HCT116 (cell line): ENCODE results near the gene CIRBP. TPM values are rescaled to one million over a fixed set of nuclear protein-coding genes. Genes with fewer than 3 reads are reported as not detected.

ENCODE experiments used
- ATAC-seq: fragments of 200-7000 bp; cut with Tn5 transposase; 2 replicates; pipeline ENCODE4 v1.9.1; 2020; ENCODE audit warnings: mild to moderate bottlenecking, moderate library complexity
- BruUV-seq: library from RNA; stranded (reverse); fragments of 400-500 nt; replicated peaks from 2 replicates; lab custom pipeline; 2021; lab: Mats Ljungman, UMichigan
- CTCF ChIA-PET: fragments of 300-600 bp; sonication (Branson Sonifier 250); formaldehyde crosslinking; loops from one replicate; lab custom pipeline; 2021; ENCODE audit warnings: antibody characterized with exemption; lab: Charles Lee
- POLR2A ChIA-PET: fragments of 300-600, 350-600 bp; sonication (Branson Sonifier 250); formaldehyde crosslinking; loops from one replicate; lab custom pipeline; 2021; ENCODE audit warnings: antibody characterized with exemption; lab: Charles Lee
- RAD21 ChIA-PET, 2 experiments: fragments of 300-600 bp; sonication (Branson Sonifier 250); formaldehyde crosslinking; loops; one replicate each; lab custom pipeline; 2023; ENCODE audit warnings: low total read pairs in 2 of 2; ENCODE audit not compliant: uncharacterized antibody in 2 of 2, unreplicated experiment in 2 of 2, low non-redundant PET in 1 of 2; lab: Charles Lee
- DNase-seq: peaks from one replicate; pipeline ENCODE4 v3.0.0-alpha.2; 2010; ENCODE audit warnings: low read depth, low spot score
- H2AFZ ChIP-seq: fragments of 200-600 bp; shearing (Covaris generic), sonication (generic); 2 replicates; pipeline ENCODE4 v1.6.1; 2017; ENCODE audit warnings: low read depth, mixed run types, mixed read lengths, antibody characterized with exemption, low read length; ENCODE audit not compliant: poor library complexity, severe bottlenecking
- H3K27ac ChIP-seq: 2 replicates; pipeline ENCODE4 v1.5.1; 2012; ENCODE audit warnings: low read depth, low read length
- H3K27me3 ChIP-seq: fragments of 200-600 bp; sonication (generic); 2 replicates; pipeline ENCODE4 v1.6.1; 2016; ENCODE audit warnings: mixed run types, low read length, mixed read lengths; ENCODE audit not compliant: insufficient read depth
- H3K36me3 ChIP-seq, 2 experiments: fragments of 200-500 bp in 1 of 2; fragments of 200-600 bp in 1 of 2; sonication (Bioruptor generic) in 1 of 2; sonication (generic) in 1 of 2; 2 replicates each; pipeline versions ENCODE4 v1.5.1 to v1.6.1; 2014 to 2016; ENCODE audit warnings: low read length in 2 of 2, inconsistent platforms in 1 of 2, mixed read lengths in 1 of 2, mixed run types in 1 of 2; ENCODE audit not compliant: insufficient read depth in 2 of 2, control insufficient read depth in 1 of 2
- H3K4me1 ChIP-seq, 2 experiments: fragments of 200-600 bp in 1 of 2; sonication (generic) in 1 of 2; 2 replicates each; pipeline versions ENCODE4 v1.5.1 to v1.6.1; 2012 to 2017; ENCODE audit warnings: low read length in 2 of 2, inconsistent platforms in 1 of 2, mild to moderate bottlenecking in 1 of 2, mixed read lengths in 1 of 2, mixed run types in 1 of 2, moderate library complexity in 1 of 2; ENCODE audit not compliant: insufficient read depth in 2 of 2, control insufficient read depth in 1 of 2
- H3K4me2 ChIP-seq: fragments of 200-600 bp; sonication (generic); 2 replicates; pipeline ENCODE4 v1.6.1; 2017; ENCODE audit warnings: mixed run types, low read length, mixed read lengths
- H3K4me3 ChIP-seq, 2 experiments: fragments of 200-600 bp in 1 of 2; sonication (generic) in 1 of 2; replicated peaks in 1 of 2; 2 replicates each; pipeline ENCODE4 v1.5.1; 2011 to 2016; ENCODE audit warnings: low read length in 2 of 2, control low read depth in 1 of 2, low read depth in 1 of 2, mild to moderate bottlenecking in 1 of 2, mixed read lengths in 1 of 2, mixed run types in 1 of 2
- H3K79me2 ChIP-seq: fragments of 200-600 bp; sonication (generic); 2 replicates; pipeline ENCODE4 v1.6.1; 2017; ENCODE audit warnings: mild to moderate bottlenecking, mixed run types, low read length, moderate library complexity, mixed read lengths; ENCODE audit not compliant: insufficient read depth
- H3K9ac ChIP-seq: fragments of 200-600 bp; sonication (generic); 2 replicates; pipeline ENCODE4 v1.6.1; 2016; ENCODE audit warnings: low read length, mixed read lengths
- H3K9me2 ChIP-seq: fragments of 200-600 bp; sonication (generic), shearing (Covaris generic); 2 replicates; pipeline ENCODE4 v1.6.1; 2017; ENCODE audit warnings: mixed run types, mild to moderate bottlenecking, moderate library complexity; ENCODE audit not compliant: insufficient read depth
- H3K9me3 ChIP-seq, 2 experiments: fragments of 200-500 bp in 1 of 2; fragments of 200-600 bp in 1 of 2; sonication (Bioruptor generic) in 1 of 2; sonication (generic) in 1 of 2; 2 replicates each; pipeline ENCODE4 v1.6.1; 2014 to 2017; ENCODE audit warnings: low read length in 2 of 2, mixed read lengths in 2 of 2, inconsistent platforms in 1 of 2, low read depth in 1 of 2, mild to moderate bottlenecking in 1 of 2, mixed run types in 1 of 2, moderate library complexity in 1 of 2; ENCODE audit not compliant: control insufficient read depth in 1 of 2, insufficient read depth in 1 of 2
- H4K20me1 ChIP-seq: fragments of 200-600 bp; sonication (generic), shearing (Covaris generic); 2 replicates; pipeline ENCODE4 v1.6.1; 2017; ENCODE audit warnings: mixed run types, mild to moderate bottlenecking, moderate library complexity; ENCODE audit not compliant: insufficient read depth
- CEBPB ChIP-seq: IDR thresholded peaks from 2 replicates; pipeline ENCODE4 v1.6.1; 2012; ENCODE audit warnings: low read depth
- ELF1 ChIP-seq: IDR thresholded peaks from 2 replicates; pipeline ENCODE4 v1.6.1; 2012; ENCODE audit warnings: low read depth, borderline replicate concordance
- EZH2 ChIP-seq: fragments of 200-600 bp; sonication (generic); IDR thresholded peaks from 2 replicates; pipeline ENCODE4 v1.6.1; 2017; ENCODE audit warnings: antibody characterized with exemption, mixed run types
- RAD21 ChIP-seq: IDR thresholded peaks from 2 replicates; pipeline ENCODE4 v1.6.1; 2012; ENCODE audit warnings: low read depth, mild to moderate bottlenecking
- SRF ChIP-seq: IDR thresholded peaks from 2 replicates; pipeline ENCODE4 v1.6.1; 2012; ENCODE audit warnings: low read depth
- TCF7L2 ChIP-seq: IDR thresholded peaks from 2 replicates; pipeline ENCODE4 v1.7.0; 2011; ENCODE audit warnings: borderline replicate concordance, inconsistent platforms; ENCODE audit not compliant: insufficient read depth, insufficient read length; ENCODE audit errors: extremely low read depth
- intact Hi-C: fragments of 100-400 bp; cut with micrococcal nuclease; formaldehyde crosslinking; loops from 2 replicates; pipeline ENCODE4 v1.10.0; 2022
- total RNA-seq: library from RNA; stranded (reverse); gene quantifications from one replicate; pipeline ENCODE4 v1.2.1, GENCODE V29; 2021; ENCODE audit not compliant: unreplicated experiment
- TF ChIP-seq, protein P1 (sequence below), 3 experiments: fragments of 200-600 bp in 1 of 3; sonication (generic) in 1 of 3; IDR thresholded peaks in 2 of 3; conservative IDR thresholded peaks in 1 of 3; 2 replicates each; pipeline ENCODE4 v1.5.1; 2012 to 2017; ENCODE audit warnings: low read depth in 2 of 3, low read length in 2 of 3, antibody characterized with exemption in 1 of 3, borderline replicate concordance in 1 of 3, control low read depth in 1 of 3, mild to moderate bottlenecking in 1 of 3, mixed read lengths in 1 of 3, mixed run types in 1 of 3, moderate library complexity in 1 of 3; ENCODE audit not compliant: insufficient read depth in 1 of 3
- TF ChIP-seq, protein P2 (sequence below): IDR thresholded peaks from 2 replicates; pipeline ENCODE4 v1.6.1; 2011; ENCODE audit warnings: mild to moderate bottlenecking, low read length, moderate library complexity; ENCODE audit not compliant: insufficient replicate concordance; ENCODE audit errors: extremely low read depth
- TF ChIP-seq, protein P3 (sequence below): IDR thresholded peaks from 2 replicates; pipeline ENCODE4 v1.6.1; 2012

CIRBP gene
- total RNA-seq, 1 experiment from 2014 or later, result 276 TPM

DNA sequence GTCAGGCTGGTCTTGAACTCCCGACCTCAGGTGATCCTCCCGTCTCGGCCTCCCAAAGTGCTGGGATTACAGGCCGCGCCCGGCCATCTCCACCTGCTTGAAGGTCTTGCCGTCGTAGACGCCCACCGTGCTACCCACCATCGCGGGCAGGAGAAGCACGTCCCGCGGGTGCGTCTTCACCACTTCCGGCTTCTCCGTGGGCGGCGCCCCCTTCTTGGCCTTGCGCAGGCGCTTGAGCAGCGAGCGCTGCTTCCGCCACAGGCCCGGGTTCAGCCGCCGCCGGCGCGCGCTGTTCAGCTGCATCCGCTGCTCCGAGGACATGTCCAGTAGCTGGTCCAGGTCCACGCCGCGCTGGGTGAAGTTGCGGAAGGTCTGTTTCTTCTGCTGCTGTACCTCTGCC, 38.2 kb downstream of the CIRBP start (continued):
- TF ChIP-seq EZH2, result no peak
- TF ChIP-seq, protein P1, sequence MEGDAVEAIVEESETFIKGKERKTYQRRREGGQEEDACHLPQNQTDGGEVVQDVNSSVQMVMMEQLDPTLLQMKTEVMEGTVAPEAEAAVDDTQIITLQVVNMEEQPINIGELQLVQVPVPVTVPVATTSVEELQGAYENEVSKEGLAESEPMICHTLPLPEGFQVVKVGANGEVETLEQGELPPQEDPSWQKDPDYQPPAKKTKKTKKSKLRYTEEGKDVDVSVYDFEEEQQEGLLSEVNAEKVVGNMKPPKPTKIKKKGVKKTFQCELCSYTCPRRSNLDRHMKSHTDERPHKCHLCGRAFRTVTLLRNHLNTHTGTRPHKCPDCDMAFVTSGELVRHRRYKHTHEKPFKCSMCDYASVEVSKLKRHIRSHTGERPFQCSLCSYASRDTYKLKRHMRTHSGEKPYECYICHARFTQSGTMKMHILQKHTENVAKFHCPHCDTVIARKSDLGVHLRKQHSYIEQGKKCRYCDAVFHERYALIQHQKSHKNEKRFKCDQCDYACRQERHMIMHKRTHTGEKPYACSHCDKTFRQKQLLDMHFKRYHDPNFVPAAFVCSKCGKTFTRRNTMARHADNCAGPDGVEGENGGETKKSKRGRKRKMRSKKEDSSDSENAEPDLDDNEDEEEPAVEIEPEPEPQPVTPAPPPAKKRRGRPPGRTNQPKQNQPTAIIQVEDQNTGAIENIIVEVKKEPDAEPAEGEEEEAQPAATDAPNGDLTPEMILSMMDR (IDR thresholded peaks at IDR 0.05 in 2 of 3, conservative IDR thresholded peaks at IDR 0.05 in 1 of 3; ENCODE audit: borderline replicate concordance in 1 of 3, insufficient read depth in 1 of 3, low read depth in 2 of 3, low read length in 2 of 3), result no peak
- no peak for TF ChIP-seq RAD21

DNA sequence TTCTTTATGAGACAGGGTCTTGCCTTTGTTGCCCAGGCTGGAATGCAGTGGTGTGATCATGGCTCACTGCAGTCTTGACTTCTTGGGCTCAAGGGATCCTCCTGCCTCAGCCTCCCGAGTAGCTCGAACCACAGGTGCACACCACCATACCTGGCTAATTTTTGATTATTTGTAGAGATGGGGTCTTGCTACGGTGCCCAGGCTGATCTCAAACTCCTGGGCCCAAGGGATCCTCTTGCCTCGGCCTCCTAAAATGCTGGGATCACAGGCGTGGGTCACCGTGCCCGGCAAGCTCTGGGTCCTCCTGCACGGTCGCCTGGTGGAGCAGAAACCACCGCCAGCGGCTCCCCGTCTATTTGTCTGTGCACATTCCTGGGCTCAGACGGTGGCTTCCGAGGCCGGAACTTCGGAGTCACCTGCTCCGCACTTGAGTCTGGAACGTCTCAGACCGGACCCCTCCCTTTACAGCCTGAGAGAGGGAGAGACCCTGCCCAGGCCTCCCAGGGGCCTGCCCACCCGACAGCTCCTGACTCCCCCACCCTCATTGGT, 38.7 kb downstream of the CIRBP start:
- Histone ChIP-seq H3K4me2 (no peak overlapping the region), H3K4me1 (peaks cover 2 to 8% of the 10 kb centered on the region in 2 experiments; a peak in 2 of 4 replicates), H3K27me3 (no peaks in the 10 kb centered on the region), H3K9me2 (no peaks in the 10 kb centered on the region), H3K36me3 (no peaks in the 10 kb centered on the region)
- DNase-seq (no peak), ATAC-seq (no peak)
- BruUV-seq, result no TSS peak
- CTCF ChIA-PET, result no interaction called here
- TF ChIP-seq ELF1 (no peak), RAD21 (no peak), TCF7L2 (no peak), CEBPB (no peak), SRF (no peak)
- TF ChIP-seq, protein P2, sequence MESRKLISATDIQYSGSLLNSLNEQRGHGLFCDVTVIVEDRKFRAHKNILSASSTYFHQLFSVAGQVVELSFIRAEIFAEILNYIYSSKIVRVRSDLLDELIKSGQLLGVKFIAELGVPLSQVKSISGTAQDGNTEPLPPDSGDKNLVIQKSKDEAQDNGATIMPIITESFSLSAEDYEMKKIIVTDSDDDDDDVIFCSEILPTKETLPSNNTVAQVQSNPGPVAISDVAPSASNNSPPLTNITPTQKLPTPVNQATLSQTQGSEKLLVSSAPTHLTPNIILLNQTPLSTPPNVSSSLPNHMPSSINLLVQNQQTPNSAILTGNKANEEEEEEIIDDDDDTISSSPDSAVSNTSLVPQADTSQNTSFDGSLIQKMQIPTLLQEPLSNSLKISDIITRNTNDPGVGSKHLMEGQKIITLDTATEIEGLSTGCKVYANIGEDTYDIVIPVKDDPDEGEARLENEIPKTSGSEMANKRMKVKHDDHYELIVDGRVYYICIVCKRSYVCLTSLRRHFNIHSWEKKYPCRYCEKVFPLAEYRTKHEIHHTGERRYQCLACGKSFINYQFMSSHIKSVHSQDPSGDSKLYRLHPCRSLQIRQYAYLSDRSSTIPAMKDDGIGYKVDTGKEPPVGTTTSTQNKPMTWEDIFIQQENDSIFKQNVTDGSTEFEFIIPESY, result no peak
- TF ChIP-seq, protein P3, sequence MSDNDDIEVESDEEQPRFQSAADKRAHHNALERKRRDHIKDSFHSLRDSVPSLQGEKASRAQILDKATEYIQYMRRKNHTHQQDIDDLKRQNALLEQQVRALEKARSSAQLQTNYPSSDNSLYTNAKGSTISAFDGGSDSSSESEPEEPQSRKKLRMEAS, result no peak
- TF ChIP-seq, all 23 proteins: peak for 0
- Histone ChIP-seq H2AFZ (no peak overlapping the region), H3K9me3 (no peaks in the 10 kb centered on the region), H3K27ac (no peak overlapping the region), H3K79me2 (no peaks in the 10 kb centered on the region), H3K9ac (no peak overlapping the region), H3K4me3 (no peak overlapping the region), H4K20me1 (no peaks in the 10 kb centered on the region)
- intact Hi-C loops, result no loop called here
- POLR2A ChIA-PET, result no interaction called here
- RAD21 ChIA-PET, result no interaction called here
